Mucosa of descending colon (tissue), 3 donors: Measurements from ENCODE around the gene ATG7. TPM values are rescaled to one million over a fixed set of nuclear protein-coding genes. Genes with fewer than 3 reads are reported as not detected.

ENCODE experiments used
- ATAC-seq: fragments of 200-7000 bp; cut with Tn5 transposase; one replicate; pipeline ENCODE4 v1.9.1; 2020; ENCODE audit warnings: mild to moderate bottlenecking, moderate library complexity
- DNase-seq, 3 donors: peaks; one replicate each; pipeline ENCODE4 v3.0.0-alpha.2; 2020
- H3K36me3 ChIP-seq: fragments of 200-600 bp; one replicate; pipeline ENCODE4 v1.8.0; 2021; ENCODE audit warnings: low read depth, mild to moderate bottlenecking
- H3K4me1 ChIP-seq: fragments of 200-600 bp; one replicate; pipeline ENCODE4 v1.8.0; 2021; ENCODE audit warnings: low read depth, mild to moderate bottlenecking
- H3K4me3 ChIP-seq: fragments of 200-600 bp; one replicate; pipeline ENCODE4 v1.8.0; 2021; ENCODE audit warnings: mild to moderate bottlenecking
- H3K9me3 ChIP-seq: fragments of 200-600 bp; one replicate; pipeline ENCODE4 v1.8.0; 2021; ENCODE audit warnings: mild to moderate bottlenecking
- CTCF ChIP-seq: fragments of 200-600 bp; IDR thresholded peaks from one replicate; pipeline ENCODE4 v1.8.0; 2022; ENCODE audit warnings: antibody characterized with exemption, mild to moderate bottlenecking
- intact Hi-C, 2 donors: fragments of 100-400 bp; cut with DNase I in 1 of 2; cut with micrococcal nuclease in 1 of 2; formaldehyde crosslinking; loops; one replicate each; pipeline versions ENCODE4 v1.11.0 to v1.11.1; 2022; cut with DNase I, micrococcal nuclease
- total RNA-seq, 3 donors: library from RNA; stranded (reverse); fragmentation: NEBNext Ultra II Directional in 2 of 3; extraction: Animal tissue kit (Norgen Biotek cat#: 25700) in 2 of 3; gene quantifications; one replicate each; pipeline versions ENCODE4 v1.2.1 to v1.2.4, GENCODE V29; 2021 to 2023
- donor health status: DM: no; HTN: no; CAD: no; lungs with moderate emphysema.
- donor health status: DM: no; HTN: no; CAD: no.
- donor health status: DM: no; HTN: yes; CAD: no.

The ATG7 gene
- total RNA-seq, 3 donors from 2014 or later, result 40.4 to 49.6 (median 43.3) TPM

- no peak for TF ChIP-seq CTCF
- intact Hi-C loops, result no loop called here
- ATAC-seq (no peak), DNase-seq (no peak)
- Histone ChIP-seq H3K4me1 (no peaks in the 10 kb centered on the region), H3K9me3 (no peaks in the 10 kb centered on the region), H3K36me3 (no peaks in the 10 kb centered on the region), H3K4me3 (no peak overlapping the region)
Measured at GRCh38 chr3:11430624-11431023, 158.4 kb downstream of the ATG7 start.

DNA sequence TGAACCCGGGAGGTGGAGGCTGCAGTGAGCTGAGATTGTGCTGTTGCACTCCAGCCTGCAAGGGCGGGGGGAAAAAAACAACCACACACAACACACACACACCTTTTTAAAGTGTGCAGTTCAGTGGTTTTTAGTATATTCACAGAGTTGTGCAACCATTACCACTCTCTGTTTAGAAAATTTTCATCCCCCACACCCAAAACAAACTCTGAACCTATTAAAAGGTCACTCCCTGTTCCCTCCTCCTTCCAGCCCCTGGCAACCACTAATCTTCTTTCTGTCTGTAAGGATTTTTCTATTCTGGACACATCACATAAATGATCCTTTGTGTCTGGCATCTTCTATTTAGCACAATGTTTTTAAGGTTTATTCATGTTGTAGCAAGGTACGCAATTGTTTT is 159.1 kb downstream of the ATG7 start:
- intact Hi-C loops, result no loop called here
- H3K9me3 ChIP-seq, result no peaks in the 10 kb centered on the region
- H3K36me3 ChIP-seq, result no peaks in the 10 kb centered on the region
- DNase-seq (no peak), ATAC-seq (no peak)
- no peak overlapping the region for H3K4me3 ChIP-seq
- TF ChIP-seq CTCF, result no peak
- no peaks in the 10 kb centered on the region for H3K4me1 ChIP-seq

DNA sequence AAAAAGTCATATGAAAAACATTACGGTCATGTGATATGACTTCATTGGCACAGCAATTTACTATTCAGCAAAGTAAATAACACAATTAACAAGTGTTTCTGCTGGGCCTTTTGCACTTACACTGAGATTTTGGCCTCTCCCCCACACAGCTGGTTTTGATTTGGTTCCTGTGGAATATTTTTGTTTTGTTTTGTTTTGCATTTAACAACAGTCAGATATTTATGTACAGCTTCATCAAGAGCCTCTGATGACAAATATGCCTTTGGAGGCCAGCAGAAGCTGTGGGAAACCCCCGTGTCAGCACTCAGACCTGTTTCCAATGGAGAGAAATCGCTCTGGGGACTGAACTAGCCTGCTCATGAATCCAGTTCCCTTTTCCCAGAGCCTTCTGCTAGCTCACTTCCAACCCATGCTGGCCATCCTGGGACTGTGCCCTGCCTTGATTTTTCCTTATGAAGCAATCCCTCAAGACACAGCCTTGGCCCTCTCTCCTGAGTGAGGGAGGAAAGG is 161.9 kb downstream of the ATG7 start:
- ATAC-seq, result peak; percentile 50

DNA sequence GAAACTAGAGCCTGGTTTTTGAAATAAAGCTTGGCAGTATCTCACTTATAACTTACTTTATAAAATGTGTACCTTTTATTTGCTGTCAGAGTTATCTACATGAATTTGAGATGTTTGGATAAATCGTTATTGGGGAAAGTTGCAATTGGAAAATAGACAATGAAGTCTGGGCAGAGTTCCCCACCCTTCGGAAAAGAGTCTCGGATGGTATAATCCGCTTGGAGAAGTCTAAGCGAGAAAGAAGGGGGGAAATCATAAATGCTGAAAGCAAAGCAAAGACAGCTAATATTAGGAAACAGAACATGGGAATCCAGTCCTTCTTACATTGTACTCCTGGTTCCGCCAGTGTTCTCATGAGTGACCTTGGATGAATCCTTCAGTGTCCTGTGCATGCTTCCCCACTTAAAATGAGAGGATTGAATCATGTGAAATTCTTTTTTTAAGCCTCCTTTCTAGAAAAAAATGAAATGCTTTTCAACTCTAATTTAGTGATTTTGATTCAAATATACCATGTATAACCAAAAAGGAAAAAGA is 162.4 kb downstream of the ATG7 start:
- no peaks in the 10 kb centered on the region for H3K36me3 ChIP-seq
- no peak overlapping the region for H3K4me3 ChIP-seq
- TF ChIP-seq CTCF, result no peak
- ATAC-seq (no peak), DNase-seq (no peak)
- intact Hi-C loops, result no loop called here
- no peaks in the 10 kb centered on the region for H3K9me3 ChIP-seq
- no peaks in the 10 kb centered on the region for H3K4me1 ChIP-seq

More for the DNA sequence above, 161.9 kb downstream of the ATG7 start:
- Histone ChIP-seq H3K9me3 (no peaks in the 10 kb centered on the region), H3K4me1 (no peaks in the 10 kb centered on the region), H3K36me3 (no peaks in the 10 kb centered on the region), H3K4me3 (no peak overlapping the region)
- intact Hi-C loops, result no loop called here
- no peak for TF ChIP-seq CTCF
- DNase-seq, result peak in 1 of 3 donors; percentile 24

DNA sequence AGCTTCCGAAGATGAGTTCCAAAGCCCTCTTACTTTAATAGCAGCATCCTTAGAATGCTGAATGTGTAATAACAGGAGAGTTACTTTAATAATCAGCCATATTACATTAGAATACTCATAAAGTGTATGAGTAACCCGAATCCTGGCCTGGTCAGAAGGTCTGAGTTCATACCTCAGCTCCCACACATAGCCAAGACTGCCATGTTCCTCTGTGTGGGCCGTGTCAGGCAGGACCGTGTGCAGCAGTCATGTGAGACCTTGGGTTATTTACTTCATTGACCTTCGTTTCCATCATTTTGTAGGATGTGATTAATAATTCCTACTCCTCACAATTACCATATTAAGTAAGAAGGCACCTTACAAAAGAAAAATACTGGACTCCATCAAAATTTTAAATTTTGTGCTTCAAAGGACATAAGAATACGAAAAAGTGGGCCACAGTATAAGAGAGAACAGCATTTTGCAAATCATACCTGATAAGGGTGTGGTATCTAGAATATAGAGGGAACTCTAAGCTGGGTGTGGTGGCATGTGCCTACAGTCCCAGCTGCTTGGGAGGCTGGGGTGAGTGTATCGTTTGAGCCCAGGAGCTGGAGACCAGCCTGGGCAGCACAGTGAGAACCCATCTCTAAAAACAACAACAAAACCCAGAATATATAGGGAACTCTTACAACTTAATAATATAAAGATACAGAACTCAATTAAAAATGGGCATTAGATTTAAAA is 163.4 kb downstream of the ATG7 start:
- no peaks in the 10 kb centered on the region for H3K9me3 ChIP-seq
- TF ChIP-seq CTCF, result no peak
- H3K4me3 ChIP-seq, result no peak overlapping the region
- intact Hi-C loops, result no loop called here
- H3K4me1 ChIP-seq, result no peaks in the 10 kb centered on the region
- ATAC-seq (no peak), DNase-seq (no peak)
- no peaks in the 10 kb centered on the region for H3K36me3 ChIP-seq
